Measurements from ENCODE around the gene CDIPT. TPM values are rescaled to one million over a fixed set of nuclear protein-coding genes. Genes with fewer than 3 reads are reported as not detected.
"Not testable (repeated sequence)": the region's sequence is repeated elsewhere in the genome, so short reads cannot be mapped to it uniquely, and the experiment has no call there.

CDIPT gene
- total and polyA plus RNA-seq, 2 experiments from 2014 or later = 126 to 181 TPM

- no peak overlapping the region for H3K27ac ChIP-seq
- H3K9ac ChIP-seq = no peak overlapping the region
- no peaks in the 10 kb centered on the region for H3K9me2 ChIP-seq (ENCODE audit: insufficient read depth)
- in situ Hi-C loops (cut with MboI) = no loop called here
- H3K4me1 ChIP-seq (ENCODE audit: insufficient read depth) = no peaks in the 10 kb centered on the region
- H3K4me2 ChIP-seq (ENCODE audit: unreplicated experiment) = no peak overlapping the region
- no peak for TF ChIP-seq EZH2 (IDR thresholded peaks at IDR 0.05; ENCODE audit: insufficient read depth, poor library complexity, severe bottlenecking)
- TF ChIP-seq EZH2phosphoT487 (IDR thresholded peaks at IDR 0.05; ENCODE audit: insufficient read depth, low read depth) = no peak
- no peak overlapping the region for H3K4me3 ChIP-seq
- H3K36me3 ChIP-seq (ENCODE audit: low read depth) = no peaks in the 10 kb centered on the region
- H2AFZ ChIP-seq = no peak overlapping the region
- no peak for DNase-seq
- no peaks in the 10 kb centered on the region for H3K27me3 ChIP-seq (replicated peaks; ENCODE audit: insufficient read depth)
- no peaks in the 10 kb centered on the region for H3F3A ChIP-seq (ENCODE audit: insufficient read depth)
- H3K79me2 ChIP-seq (ENCODE audit: insufficient read depth) = no peaks in the 10 kb centered on the region
- no peaks in the 10 kb centered on the region for H4K20me1 ChIP-seq (ENCODE audit: insufficient read depth)
- no peaks in the 10 kb centered on the region for H3K9me3 ChIP-seq (ENCODE audit: low read depth)
- 84 to 85% methylated on average over 3 of the region's 3 CpGs for WGBS, 2 experiments (ENCODE audit: low coverage in 1 of 2, low lambda C conversion rate in 2 of 2, missing lambda C conversion rate in 2 of 2)
These were observed 30.5 kb upstream of the CDIPT start for GRCh38 chr16:29893553-29893952.

- Histone ChIP-seq H2AFZ (no peak overlapping the region), H3K4me2 (ENCODE audit: unreplicated experiment) (no peak overlapping the region), H3K9ac (no peak overlapping the region), H3K27ac (no peak overlapping the region), H3K4me3 (no peak overlapping the region), H3K4me1 (ENCODE audit: insufficient read depth) (no peaks in the 10 kb centered on the region), H3K9me3 (ENCODE audit: low read depth) (no peaks in the 10 kb centered on the region), H3K79me2 (ENCODE audit: insufficient read depth) (no peaks in the 10 kb centered on the region), H3K27me3 (replicated peaks; ENCODE audit: insufficient read depth) (no peaks in the 10 kb centered on the region), H4K20me1 (ENCODE audit: insufficient read depth) (no peaks in the 10 kb centered on the region), H3K9me2 (ENCODE audit: insufficient read depth) (no peaks in the 10 kb centered on the region), H3F3A (ENCODE audit: insufficient read depth) (no peaks in the 10 kb centered on the region), H3K36me3 (ENCODE audit: low read depth) (no peaks in the 10 kb centered on the region)
- 80 to 81% methylated on average over 6 of the region's 6 CpGs for WGBS, 2 experiments (ENCODE audit: low coverage in 1 of 2, low lambda C conversion rate in 2 of 2, missing lambda C conversion rate in 2 of 2)
- TF ChIP-seq EZH2phosphoT487 (IDR thresholded peaks at IDR 0.05; ENCODE audit: insufficient read depth, low read depth) = no peak
- no peak for TF ChIP-seq EZH2 (IDR thresholded peaks at IDR 0.05; ENCODE audit: insufficient read depth, poor library complexity, severe bottlenecking)
- in situ Hi-C loops (cut with MboI) = no loop called here
- no peak for DNase-seq
These were observed 29.4 kb upstream of the CDIPT start for GRCh38 chr16:29892458-29892813.

- Histone ChIP-seq H4K20me1 (ENCODE audit: insufficient read depth) (no peaks in the 10 kb centered on the region), H3K27ac (no peak overlapping the region), H2AFZ (no peak overlapping the region), H3K9me2 (ENCODE audit: insufficient read depth) (no peaks in the 10 kb centered on the region), H3K4me1 (ENCODE audit: insufficient read depth) (no peaks in the 10 kb centered on the region), H3K79me2 (ENCODE audit: insufficient read depth) (no peaks in the 10 kb centered on the region), H3K4me2 (ENCODE audit: unreplicated experiment) (no peak overlapping the region), H3K9ac (no peak overlapping the region), H3K36me3 (ENCODE audit: low read depth) (no peaks in the 10 kb centered on the region), H3K4me3 (no peak overlapping the region), H3F3A (ENCODE audit: insufficient read depth) (no peaks in the 10 kb centered on the region), H3K27me3 (replicated peaks; ENCODE audit: insufficient read depth) (no peaks in the 10 kb centered on the region), H3K9me3 (ENCODE audit: low read depth) (no peaks in the 10 kb centered on the region)
- in situ Hi-C loops (cut with MboI) = no loop called here
- WGBS, 2 experiments (ENCODE audit: low coverage in 1 of 2, low lambda C conversion rate in 2 of 2, missing lambda C conversion rate in 2 of 2) = 66 to 73% methylated on average over 10 of the region's 10 CpGs
- DNase-seq = no peak
- TF ChIP-seq EZH2phosphoT487 (IDR thresholded peaks at IDR 0.05; ENCODE audit: insufficient read depth, low read depth) = no peak
- TF ChIP-seq EZH2 (IDR thresholded peaks at IDR 0.05; ENCODE audit: insufficient read depth, poor library complexity, severe bottlenecking) = no peak
These were observed 28.8 kb upstream of the CDIPT start for GRCh38 chr16:29891525-29892457.

GRCh38 chr16:29889372-29889771, 26.3 kb upstream of the CDIPT start:
- H3K4me3 ChIP-seq; H2AFZ ChIP-seq; H3K9me3 ChIP-seq (ENCODE audit: low read depth); H3K27ac ChIP-seq; H3K27me3 ChIP-seq (replicated peaks; ENCODE audit: insufficient read depth); H3K4me1 ChIP-seq (ENCODE audit: insufficient read depth); in situ Hi-C loops (cut with MboI); H4K20me1 ChIP-seq (ENCODE audit: insufficient read depth); H3K4me2 ChIP-seq (ENCODE audit: unreplicated experiment); DNase-seq; H3K9ac ChIP-seq; H3K36me3 ChIP-seq (ENCODE audit: low read depth); H3K79me2 ChIP-seq (ENCODE audit: insufficient read depth); H3K9me2 ChIP-seq (ENCODE audit: insufficient read depth); H3F3A ChIP-seq (ENCODE audit: insufficient read depth): not testable (repeated sequence)
- WGBS, 2 experiments (ENCODE audit: low coverage in 1 of 2, low lambda C conversion rate in 2 of 2, missing lambda C conversion rate in 2 of 2) = 90 to 96% methylated on average over 3 of the region's 3 CpGs
